ENCODE measurements around the gene MVB12B.

The MVB12B gene

DNA sequence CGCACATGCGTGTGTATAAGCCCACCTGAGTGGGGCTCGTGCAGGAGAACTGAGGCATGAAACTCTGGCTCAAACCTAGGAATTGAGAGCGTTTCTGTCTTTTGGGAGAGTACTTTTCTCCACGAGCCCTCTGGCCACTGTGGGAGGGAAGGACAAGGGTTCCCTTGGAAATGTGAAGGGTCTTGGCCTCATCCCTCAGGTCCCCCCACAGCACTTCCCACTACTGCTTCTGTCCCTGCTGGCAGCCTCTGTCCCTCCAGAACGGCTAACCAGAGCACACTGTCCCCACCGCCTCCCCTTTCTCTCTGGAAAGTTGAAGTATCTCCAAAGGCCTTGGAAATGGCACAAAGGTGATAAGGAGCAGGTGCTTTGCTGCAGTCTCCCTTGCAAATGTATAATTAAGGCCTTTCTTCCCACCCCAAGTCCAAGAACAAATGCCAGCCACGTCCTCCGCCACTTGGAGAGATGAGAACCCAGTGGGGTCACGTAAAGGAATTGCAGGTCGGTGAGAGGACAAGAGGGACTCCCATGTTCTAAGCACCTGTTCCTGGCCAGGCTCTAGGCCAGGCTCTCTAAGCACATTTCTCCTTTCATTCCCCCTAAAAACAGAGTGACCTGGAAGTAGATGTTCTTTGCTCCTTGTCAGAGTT lies 179.2 kb downstream of the MVB12B start:
- no peak for DNase-seq (ENCODE audit: low read depth in 2 of 2)

DNA sequence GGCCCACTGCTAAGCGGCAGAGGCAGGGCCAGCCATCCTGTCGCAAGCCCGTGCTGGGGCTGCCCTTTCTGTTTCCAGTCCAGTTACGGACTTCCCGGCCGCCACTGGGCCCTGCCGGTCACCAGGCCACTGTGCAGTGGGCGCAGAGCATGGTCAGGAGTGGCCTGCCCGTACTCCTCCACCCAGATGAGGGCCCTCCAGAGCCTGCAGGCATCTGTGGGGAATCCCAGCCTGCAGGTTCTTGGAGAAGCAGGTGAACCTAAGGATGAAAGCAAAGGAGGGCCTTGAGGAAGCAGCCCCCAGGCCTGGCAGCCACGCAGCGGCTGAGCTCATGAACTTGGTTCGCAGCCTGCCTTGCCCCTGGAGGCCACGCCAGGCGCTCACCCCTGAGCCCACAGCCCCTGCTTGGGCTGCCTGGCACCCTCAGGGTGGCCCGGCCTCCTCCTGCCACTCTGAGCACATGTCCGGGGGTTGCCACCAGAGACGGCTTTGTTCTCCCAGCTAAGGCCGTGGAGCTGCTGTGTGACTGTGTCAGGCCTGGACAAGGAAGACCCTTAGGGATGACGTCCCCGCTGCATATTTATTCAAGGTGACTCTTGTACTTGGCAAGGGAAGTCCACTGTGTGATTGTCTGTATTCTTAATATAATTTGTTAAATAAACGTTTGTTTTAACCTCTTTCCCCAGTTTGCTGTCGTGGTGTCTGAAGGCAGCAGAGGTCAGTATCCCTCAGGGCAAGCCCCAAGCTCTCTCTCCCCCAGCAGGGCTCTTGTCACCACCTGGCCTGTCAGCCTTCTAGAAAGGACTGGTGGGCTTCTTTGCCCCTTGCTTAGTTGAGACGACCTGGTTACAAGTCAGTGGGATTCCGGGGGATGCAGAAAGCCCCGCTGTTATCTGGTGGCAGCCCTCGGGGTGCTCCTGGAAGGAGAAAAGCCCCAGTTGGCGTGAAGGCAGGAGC lies 180.0 kb downstream of the MVB12B start:
- no peak for DNase-seq (ENCODE audit: low read depth in 2 of 2)

DNA sequence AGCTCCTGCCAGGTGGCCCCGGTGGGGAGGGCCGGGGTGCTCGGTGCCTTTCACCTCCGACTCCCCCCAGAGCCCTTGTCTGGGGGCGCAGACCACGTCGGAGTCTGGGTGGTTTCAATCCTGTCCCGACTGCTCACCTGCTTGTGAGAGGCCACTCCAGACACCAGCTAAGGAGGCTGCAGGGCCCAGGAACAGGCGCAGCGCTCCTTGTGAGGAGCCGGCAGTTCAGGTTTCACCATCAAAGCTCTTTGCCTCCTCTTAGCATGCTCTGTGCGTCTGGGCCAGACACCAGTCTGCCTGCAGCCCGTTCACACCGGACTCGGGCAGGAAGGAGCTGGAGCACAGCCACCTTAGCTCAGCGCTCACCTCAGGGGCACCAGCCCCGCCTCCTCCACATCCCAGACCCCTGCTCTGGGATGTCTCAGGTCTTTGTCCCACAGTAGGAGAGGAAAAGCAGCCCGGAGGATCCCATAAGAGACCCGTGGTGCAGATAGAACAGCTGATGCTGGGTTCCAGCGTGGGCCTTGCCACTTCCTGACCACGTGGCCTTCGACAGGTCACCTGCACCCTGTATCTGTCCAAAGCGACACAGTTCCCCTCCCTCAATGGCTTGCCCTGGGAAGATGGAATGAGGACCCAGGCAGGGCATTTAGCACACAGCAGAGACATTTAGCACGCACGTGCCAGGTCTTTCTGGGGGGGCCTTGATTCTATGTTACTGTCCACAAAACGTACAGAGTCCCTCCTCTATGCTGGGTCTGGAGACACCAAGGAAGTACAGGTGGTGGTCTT lies 180.9 kb downstream of the MVB12B start:
- no peak for DNase-seq (ENCODE audit: low read depth in 2 of 2)

DNA sequence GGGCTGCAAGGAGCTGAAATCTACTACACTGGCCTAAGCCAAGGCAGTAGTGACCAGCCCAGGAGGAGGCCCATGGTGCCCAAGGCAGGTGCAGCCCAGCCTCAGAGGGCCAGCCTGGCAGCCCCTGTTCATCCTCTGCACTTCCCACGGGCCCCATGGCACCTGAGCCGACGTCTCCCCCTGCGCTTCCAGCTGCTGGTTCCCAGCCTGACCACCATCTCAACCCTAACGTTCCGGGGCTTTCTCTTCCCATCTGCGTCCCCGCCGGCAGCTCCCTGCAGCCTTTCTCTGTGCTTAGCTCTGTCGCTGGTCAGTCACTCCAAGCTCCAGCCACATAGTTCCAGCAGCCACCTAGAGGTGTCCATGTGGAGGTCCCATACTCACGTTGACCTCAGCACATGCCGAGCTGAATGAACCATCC lies 181.6 kb downstream of the MVB12B start:
- no peak for DNase-seq (ENCODE audit: low read depth in 2 of 2)

DNA sequence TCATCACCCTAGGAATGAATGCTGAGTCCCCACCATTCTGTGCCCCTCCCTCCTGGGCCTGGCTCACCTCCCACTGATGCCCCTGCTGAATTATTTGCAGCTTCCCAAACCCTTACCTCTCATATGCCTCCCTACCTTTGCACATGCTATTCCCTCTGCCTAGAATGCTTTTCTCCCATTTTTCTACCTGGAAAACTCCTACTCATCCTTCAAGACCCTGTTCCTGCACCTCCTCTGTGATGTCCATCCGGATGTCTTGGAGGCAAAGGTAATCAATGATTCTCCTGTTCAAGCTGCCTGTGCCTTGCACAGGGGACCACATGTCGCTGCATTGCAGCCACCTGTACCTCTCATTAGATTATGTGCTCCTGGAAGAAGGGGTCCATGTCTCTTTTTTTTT lies 182.3 kb downstream of the MVB12B start:
- DNase-seq (ENCODE audit: low read depth in 2 of 2) = no peak

DNA sequence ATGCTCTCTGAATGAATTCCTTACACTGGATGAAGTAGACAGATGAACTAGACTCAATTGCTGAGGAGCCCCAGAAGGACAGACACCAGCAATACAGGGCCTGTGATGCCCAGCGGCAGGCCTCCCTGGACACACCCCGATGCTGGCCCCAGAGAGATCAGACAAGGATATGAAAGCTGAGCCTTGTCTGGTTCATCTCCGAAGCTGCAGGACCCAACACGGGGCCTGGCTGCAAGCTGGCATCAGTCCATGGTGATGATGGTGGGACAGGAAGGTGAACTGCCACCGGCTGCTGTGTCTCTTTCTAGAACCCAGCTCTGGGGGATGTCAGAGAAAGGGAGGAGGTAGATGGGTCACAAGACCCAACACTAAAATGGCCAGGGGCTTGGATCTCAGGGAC lies 183.1 kb downstream of the MVB12B start:
- no peak for DNase-seq (ENCODE audit: low read depth in 2 of 2)

DNA sequence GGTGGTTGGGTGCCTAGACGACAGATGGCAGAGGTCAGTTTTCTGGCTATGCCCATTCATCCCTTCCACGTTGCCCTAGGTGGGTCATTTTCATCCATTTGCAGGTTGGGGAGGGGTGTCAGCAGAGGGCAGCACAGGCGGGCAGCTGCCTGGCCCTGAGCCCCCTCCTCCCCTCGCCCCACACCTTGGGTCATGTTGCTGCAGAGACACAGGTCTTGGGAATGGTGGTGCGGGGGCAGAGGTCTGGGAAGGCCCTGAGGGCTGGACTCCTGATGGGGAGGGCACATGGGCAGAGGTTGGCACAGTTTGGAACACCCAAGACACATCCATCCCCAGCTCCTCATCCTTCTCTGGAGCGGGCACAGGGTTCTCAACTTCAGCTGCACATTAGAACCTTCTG lies 183.9 kb downstream of the MVB12B start:
- DNase-seq (ENCODE audit: low read depth in 2 of 2) = no peak

DNA sequence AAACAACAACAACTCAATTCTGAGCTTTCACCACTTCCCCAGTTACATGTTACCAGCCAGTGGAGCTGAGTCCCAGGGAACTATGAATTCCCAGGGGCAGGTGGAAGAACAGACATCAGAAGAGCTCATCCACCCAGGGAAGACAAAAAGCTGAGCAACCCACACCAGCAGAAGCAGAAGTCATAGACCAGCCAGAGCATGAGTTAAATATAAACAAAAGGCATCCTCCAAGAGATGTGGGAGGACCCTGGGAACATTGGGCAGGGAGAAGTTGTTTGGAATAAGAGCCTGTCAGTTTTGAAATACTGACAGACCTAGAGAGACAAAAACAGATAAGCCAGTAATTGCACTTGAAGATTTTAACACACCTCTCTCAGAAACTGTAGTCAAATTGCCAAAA lies 184.8 kb downstream of the MVB12B start:
- DNase-seq (ENCODE audit: low read depth in 2 of 2) = no peak

DNA sequence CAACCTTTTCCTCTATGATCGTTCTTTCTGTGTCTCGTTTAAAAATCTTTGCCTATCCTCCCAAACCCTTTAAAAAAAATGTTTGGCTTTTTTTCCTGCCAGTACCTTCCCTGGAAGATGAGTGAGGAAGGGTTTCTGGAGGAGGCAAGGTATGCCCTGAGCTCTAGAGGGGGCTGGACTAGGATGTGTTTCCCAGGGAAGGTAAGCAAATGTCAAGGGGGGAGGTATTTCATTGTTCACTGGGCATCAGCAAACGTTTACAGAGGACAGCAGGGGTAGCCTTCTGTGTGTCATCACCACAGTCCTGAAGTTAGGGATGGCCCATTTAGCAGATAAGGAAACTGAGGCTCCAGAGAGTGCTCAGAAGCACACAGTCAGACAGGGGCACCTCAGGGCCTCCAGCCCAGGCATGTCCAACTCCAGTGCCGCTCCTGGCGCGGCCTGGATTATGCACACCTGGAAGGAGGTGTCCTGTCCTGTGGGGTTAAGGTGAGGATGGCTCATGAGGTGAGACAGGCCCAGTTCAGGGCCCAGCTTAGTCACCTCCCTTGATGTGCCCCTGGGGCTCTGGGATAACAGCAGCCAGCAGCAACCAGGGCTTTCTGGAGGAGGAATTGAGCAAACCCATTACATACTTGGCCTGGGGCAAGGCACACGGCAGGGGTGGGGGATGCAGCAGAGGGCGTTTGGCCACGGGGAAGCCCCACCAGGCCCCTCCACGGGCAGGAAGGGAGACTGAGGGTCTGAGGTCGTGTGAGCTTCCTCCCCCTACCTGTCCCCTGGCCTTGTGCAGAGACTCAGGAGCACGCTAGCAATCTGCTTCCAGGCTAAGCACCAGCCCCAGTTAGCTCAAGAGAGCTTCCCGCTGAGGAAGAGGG lies 186.8 kb downstream of the MVB12B start:
- DNase-seq (ENCODE audit: low read depth in 2 of 2) = no peak

DNA sequence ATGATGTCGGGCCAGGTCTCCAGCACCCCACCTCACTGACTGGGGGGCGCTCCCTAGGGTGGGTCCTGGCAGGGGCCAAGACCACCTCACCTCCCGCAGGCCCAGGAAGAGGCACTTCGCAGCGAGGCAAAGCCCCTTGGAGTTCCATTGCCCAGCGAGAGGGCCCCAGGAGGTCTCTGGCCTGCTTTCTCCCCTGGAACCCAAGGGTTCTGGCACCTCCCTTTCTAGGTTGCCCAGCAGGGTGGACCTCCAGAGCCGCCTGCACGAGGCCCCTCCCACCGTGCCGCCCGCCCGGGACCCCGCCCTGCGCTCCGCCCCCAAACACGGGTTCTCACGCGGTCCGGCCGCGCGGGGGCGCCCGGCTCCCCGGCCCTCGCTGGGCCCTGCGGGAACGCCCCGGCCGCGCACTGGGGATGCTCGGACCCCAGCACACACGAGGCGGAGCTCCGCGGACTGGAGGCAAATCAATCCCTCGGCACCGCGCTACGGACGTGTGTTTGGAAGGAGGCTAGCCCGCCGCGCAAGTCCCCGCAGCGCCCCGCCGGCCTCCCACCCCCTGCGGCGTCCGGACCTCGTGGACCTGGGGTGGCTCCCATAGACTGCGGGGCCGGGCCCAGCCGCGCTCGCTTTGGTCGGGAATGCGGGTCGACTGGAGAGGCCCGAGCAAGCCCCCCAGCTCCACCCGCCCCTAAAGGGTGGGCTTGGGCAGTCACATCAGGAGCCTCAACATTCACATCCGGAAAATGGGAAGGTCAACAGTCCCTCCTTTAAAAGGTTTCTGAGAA lies 187.6 kb downstream of the MVB12B start:
- peak in 1 of 2 experiments; percentile 9 for DNase-seq (ENCODE audit: low read depth in 2 of 2)

DNA sequence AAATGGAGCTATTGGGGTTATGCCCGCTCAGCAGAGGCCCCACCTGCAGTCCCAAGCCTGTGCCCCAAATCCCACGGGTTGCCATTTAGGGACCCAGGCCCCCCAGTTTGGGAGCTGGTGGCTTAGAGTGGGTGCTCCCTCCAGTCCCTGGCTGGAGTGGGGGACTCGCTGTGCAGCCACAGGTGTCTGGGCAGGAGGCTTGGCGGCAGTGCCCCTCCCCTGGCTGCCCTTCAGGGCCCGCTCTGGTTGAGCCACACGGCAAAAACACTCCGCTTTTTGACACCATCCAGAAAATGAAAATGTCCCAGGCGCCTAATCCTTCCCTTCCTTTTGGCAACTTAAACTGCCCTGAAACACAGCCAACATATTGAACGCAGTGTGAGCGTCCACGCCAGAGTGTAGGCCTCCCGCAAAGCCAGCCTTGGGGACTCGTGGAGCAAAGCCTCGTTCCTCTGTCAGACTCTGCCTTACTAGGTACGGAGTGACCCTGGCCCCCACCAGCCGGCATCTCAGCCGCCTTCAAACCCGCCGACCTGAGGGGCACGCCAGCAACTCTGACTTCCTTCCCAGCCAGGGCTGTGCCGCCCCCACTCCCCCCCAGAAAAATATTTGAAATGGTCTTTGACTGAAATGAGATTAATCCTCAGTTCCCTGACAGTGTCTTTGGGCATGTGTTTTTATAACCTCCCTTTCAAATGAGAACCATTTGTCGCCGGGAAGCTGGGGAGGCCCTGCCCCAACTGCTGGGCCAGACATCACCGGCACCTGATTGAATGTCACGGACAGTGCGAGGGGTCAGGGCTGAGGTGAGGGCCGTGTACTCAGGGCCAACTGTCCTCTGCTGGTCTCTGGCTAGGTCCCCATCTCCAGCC lies 188.6 kb downstream of the MVB12B start:
- no peak for DNase-seq (ENCODE audit: low read depth in 2 of 2)

DNA sequence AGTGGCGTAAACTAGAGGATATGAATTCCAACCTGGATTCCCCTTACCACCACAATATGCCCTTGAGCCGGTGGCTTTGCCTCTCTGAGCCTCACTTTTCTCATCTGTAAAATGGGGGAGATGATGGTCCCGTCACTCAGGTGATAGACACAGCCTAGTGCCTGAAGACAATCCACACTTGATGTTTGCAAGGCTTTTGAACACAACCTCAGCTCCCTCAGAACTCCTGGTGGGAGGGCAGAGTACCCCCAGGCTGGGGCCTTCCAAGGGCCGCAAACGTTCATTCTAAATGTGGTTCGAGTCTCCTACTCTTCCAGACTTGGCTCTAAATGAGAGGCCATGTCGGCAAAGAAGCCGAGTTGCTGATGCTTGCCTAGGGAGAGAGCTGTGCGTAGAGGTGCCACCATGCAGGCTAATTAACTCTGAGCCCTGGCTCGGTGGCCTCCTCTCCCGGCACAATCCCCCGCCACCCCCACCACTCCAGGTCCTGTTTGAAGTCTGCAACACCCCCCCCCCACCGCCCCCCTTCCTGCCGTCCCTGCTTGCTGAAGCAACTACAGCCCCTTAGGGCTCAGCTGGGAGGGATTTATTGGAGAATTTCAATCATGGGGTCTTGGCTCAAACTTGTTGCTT lies 189.4 kb downstream of the MVB12B start:
- no peak for DNase-seq (ENCODE audit: low read depth in 2 of 2)

DNA sequence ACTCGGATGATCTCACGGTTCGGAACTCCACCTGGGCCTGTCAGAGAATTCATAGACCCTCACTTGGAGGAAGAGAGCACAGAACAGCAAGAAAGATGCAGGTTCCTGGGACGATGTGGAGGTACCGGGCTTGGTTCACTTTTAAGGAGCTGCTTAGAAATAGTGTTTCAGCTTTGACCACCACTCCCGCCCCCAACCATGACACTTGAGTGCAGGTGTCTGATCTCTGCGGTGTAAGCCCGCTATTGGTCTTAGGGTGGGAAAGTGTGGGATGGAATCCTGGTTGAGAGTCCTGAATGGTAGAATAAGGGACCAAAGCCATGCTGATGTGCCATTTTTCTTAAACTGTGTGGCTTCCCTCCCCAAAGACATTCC lies 189.9 kb downstream of the MVB12B start:
- DNase-seq (ENCODE audit: low read depth in 2 of 2) = no peak

DNA sequence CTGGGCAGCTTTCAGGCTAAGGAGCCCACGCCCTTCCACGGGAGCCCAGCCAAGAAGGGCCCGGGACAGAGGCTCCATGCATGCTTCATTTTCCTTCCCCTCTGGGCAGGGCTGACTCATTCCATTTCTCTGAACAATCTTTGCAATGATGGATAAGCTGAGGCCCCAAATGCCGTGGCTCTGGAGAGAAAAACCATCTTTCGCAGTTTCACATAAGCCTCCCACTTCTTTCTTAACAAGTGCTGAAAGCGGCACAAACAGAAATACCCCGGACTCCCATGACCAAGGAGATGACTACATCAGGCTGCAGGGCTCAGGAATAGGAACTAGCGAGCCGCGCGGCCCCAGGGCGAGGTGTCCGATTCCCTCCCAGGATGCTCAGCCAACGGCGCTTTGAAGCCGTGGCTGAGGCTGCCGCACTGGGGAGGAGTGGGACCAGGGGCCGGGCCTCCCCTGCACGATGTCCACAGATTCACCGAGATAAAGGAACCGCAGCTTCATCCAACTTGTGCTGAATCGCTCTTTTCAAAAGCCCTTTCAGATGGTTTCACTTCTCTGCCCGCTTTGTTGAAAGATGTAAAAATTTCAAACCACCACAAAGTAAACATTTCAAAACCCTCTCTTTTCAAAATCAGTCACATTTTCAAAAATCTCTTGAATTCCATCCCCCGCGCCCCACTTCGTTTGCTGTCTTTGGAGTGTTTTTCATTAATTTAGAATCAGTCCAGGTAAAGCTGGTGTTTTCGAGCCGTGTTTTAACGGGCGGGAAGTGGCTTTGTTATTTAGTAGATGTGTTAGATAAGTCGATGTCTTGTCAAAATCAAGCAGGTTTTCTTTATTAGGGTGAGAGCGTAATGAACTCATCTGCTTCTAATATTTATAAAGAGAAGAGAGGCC lies 190.6 kb downstream of the MVB12B start:
- DNase-seq (ENCODE audit: low read depth in 2 of 2) = peak; percentile 70 to 72

DNA sequence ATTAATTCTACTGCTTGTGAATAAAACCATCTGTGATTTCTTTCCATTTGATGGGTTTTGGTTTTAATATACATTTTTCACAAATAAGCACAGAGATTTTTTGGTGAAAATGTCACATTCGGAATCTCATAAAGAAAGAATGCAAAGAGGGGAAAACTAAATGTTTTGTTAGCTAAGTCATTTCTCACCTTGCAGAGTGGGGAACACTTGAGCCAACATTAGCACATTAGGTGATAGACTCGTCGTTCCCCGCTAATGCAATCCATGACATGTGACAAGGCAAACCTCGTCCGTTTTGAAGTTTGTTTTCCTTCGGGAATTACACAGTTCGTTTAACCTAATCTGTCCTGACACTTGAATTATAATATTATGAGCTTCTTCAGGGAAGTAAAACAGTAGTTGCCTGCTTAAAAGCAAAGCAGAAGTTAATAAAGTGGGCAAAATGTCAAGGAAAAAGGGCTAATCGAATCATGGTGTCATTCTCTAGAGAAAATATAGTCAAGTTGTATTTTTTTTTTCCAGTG lies 191.3 kb downstream of the MVB12B start:
- DNase-seq (ENCODE audit: low read depth in 2 of 2) = peak; percentile 34 to 51

DNA sequence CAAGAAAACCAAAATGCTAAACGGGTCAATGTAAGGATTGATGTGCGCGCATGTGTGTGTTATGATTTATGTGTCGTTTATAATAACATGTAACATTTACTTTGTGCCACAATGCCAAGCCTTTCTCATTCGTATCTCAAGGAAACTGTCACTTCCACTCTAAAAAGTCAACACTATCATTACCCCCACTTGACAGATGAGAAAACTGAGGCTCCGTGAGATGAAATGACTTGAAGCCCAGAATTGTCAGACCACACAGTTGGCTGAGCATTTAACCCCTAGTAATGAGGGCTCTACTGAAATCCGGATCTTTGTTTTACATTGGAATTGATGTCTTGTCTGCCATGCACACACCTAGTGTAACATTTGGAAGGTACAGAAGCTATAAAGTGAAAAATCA lies 192.1 kb downstream of the MVB12B start:
- no peak for DNase-seq (ENCODE audit: low read depth in 2 of 2)

DNA sequence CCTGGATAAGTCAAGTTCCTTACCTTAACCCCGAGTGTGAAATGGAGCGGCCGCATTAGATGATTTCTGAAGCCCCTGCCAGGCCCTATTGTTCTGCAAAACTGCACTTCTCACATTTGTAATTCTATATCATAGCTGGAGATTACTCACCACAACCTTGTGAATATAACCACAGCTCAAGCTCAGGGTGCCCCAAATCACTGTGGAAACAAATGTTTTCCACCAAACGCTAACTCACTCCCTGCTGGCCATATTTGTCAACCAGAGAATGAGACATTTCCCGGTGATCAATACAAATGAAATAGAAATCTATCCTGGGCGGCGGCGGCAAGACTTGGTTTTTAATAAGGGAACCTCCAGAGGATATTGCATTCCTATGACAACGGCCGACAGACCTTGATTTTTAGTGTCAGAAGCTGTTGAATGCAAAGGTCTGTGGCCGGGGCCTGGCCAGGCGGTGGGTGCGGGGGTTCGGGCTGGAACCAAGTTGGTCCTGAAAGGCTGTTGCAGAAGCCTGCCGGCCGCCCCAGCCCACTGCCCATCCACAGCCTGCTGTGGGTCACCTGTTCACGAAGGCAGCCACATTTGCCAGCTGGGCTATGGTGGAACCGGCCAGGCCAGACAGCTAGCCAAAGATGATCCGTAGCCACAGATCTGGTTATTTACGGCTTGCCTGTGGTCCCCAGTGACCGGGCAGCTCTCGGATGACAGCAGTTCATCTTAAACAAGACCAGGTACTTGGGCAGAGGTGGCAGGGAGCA lies 193.2 kb downstream of the MVB12B start:
- no peak for DNase-seq (ENCODE audit: low read depth in 2 of 2)
